ENCODE data around the gene NHLH2. TPM values are rescaled to one million over a fixed set of nuclear protein-coding genes. Genes with fewer than 3 reads are reported as not detected.

The NHLH2 gene
- total RNA-seq, 2 donors from 2014 or later: 1.4 to 2.1 TPM

GRCh38 chr1:115865704-115866380 lies 24.9 kb upstream of the NHLH2 start:
- H3K9me3 ChIP-seq (ENCODE audit: control insufficient read depth, low read length): no peaks in the 10 kb centered on the region
- H3K36me3 Mint-ChIP-seq (ENCODE audit: low read depth): no peaks in the 10 kb centered on the region
- H3K36me3 ChIP-seq (ENCODE audit: control insufficient read depth, insufficient read depth, low read length): no peaks in the 10 kb centered on the region
- no peak for TF ChIP-seq CTCF (conservative IDR thresholded peaks at IDR 0.05)
- no peaks in the 10 kb centered on the region for H3K4me1 ChIP-seq (ENCODE audit: control insufficient read depth, insufficient read depth, low read length)
- H3K9ac ChIP-seq (ENCODE audit: extremely low read depth, low read length, poor library complexity, severe bottlenecking): no peak overlapping the region
- H3K27ac Mint-ChIP-seq: no peak overlapping the region
- peaks cover 14% of the 10 kb centered on the region for H3K4me1 Mint-ChIP-seq
- no peaks in the 10 kb centered on the region for H3K27me3 ChIP-seq (ENCODE audit: control insufficient read depth, insufficient read depth, low read length, poor library complexity, severe bottlenecking)
- H3K4me3 Mint-ChIP-seq: no peak overlapping the region
- DNase-seq: no peak
- no peak overlapping the region for H3K4me3 ChIP-seq (ENCODE audit: low read length)
- H3K27me3 Mint-ChIP-seq (ENCODE audit: insufficient read depth): peaks cover 6% of the 10 kb centered on the region
- no peak overlapping the region for H3K27ac ChIP-seq (ENCODE audit: low read depth, low read length)
- 75 to 89% methylated on average over 1 to 4 of the region's 4 CpGs for WGBS, 2 experiments (ENCODE audit: insufficient coverage in 1 of 2, insufficient read length in 1 of 2)
- H3K9me3 Mint-ChIP-seq: no peaks in the 10 kb centered on the region

GRCh38 chr1:115862403-115862802 lies 21.5 kb upstream of the NHLH2 start:
- no peak overlapping the region for H3K9ac ChIP-seq (ENCODE audit: extremely low read depth, low read length, poor library complexity, severe bottlenecking)
- no peak for DNase-seq
- Mint-ChIP-seq H3K27me3 (ENCODE audit: insufficient read depth) (peaks cover 8% of the 10 kb centered on the region), H3K4me1 (peaks cover 11% of the 10 kb centered on the region), H3K4me3 (no peak overlapping the region), H3K27ac (no peak overlapping the region), H3K36me3 (ENCODE audit: low read depth) (no peaks in the 10 kb centered on the region), H3K9me3 (no peaks in the 10 kb centered on the region)
- no peaks in the 10 kb centered on the region for H3K4me1 ChIP-seq (ENCODE audit: control insufficient read depth, insufficient read depth, low read length)
- H3K27ac ChIP-seq (ENCODE audit: low read depth, low read length): no peak overlapping the region
- 92 to 94% methylated on average over 7 of the region's 7 CpGs for WGBS, 2 experiments (ENCODE audit: insufficient coverage in 1 of 2, insufficient read length in 1 of 2)
- TF ChIP-seq CTCF (conservative IDR thresholded peaks at IDR 0.05): no peak
- H3K4me3 ChIP-seq (ENCODE audit: low read length): no peak overlapping the region
- no peaks in the 10 kb centered on the region for H3K9me3 ChIP-seq (ENCODE audit: control insufficient read depth, low read length)
- no peaks in the 10 kb centered on the region for H3K27me3 ChIP-seq (ENCODE audit: control insufficient read depth, insufficient read depth, low read length, poor library complexity, severe bottlenecking)
- H3K36me3 ChIP-seq (ENCODE audit: control insufficient read depth, insufficient read depth, low read length): no peaks in the 10 kb centered on the region

- TF ChIP-seq CTCF (conservative IDR thresholded peaks at IDR 0.05): no peak
These were observed 13.1 kb upstream of the NHLH2 start for GRCh38 chr1:115854005-115854404.

More at GRCh38 chr1:115854005-115854404, 13.1 kb upstream of the NHLH2 start:
- Mint-ChIP-seq H3K9me3 (peaks cover 5% of the 10 kb centered on the region), H3K36me3 (ENCODE audit: low read depth) (no peaks in the 10 kb centered on the region), H3K27me3 (ENCODE audit: insufficient read depth) (peaks cover 3% of the 10 kb centered on the region), H3K4me3 (no peak overlapping the region), H3K4me1 (no peaks in the 10 kb centered on the region), H3K27ac (no peak overlapping the region)
- no peak overlapping the region for H3K9ac ChIP-seq (ENCODE audit: extremely low read depth, low read length, poor library complexity, severe bottlenecking)
- H3K36me3 ChIP-seq (ENCODE audit: control insufficient read depth, insufficient read depth, low read length): no peaks in the 10 kb centered on the region
- no peaks in the 10 kb centered on the region for H3K27me3 ChIP-seq (ENCODE audit: control insufficient read depth, insufficient read depth, low read length, poor library complexity, severe bottlenecking)
- no peak overlapping the region for H3K27ac ChIP-seq (ENCODE audit: low read depth, low read length)
- H3K4me1 ChIP-seq (ENCODE audit: control insufficient read depth, insufficient read depth, low read length): no peaks in the 10 kb centered on the region
- no peak overlapping the region for H3K4me3 ChIP-seq (ENCODE audit: low read length)
- DNase-seq: no peak
- WGBS, 2 experiments (ENCODE audit: insufficient coverage in 1 of 2, insufficient read length in 1 of 2): 35% methylated on average over 2 of the region's 2 CpGs; no CpG with 5 or more reads in 1 of the 2 experiments
- H3K9me3 ChIP-seq (ENCODE audit: control insufficient read depth, low read length): peaks cover 8% of the 10 kb centered on the region
